ENCODE data around the gene EXOC5. TPM values are rescaled to one million over a fixed set of nuclear protein-coding genes. Genes with fewer than 3 reads are reported as not detected.

The EXOC5 gene
- total RNA-seq, 4 donors from 2014 or later, result 54.9 to 81.6 (median 68.5) TPM

- Histone ChIP-seq H3K9me3 (no peaks in the 10 kb centered on the region), H3K36me3 (peaks cover 0 to 54% of the 10 kb centered on the region in 2 donors), H3K4me1 (no peaks in the 10 kb centered on the region), H3K27ac (no peak overlapping the region), H3K27me3 (no peaks in the 10 kb centered on the region), H3K4me3 (no peak overlapping the region)
- ATAC-seq, result no peak
- WGBS, 2 donors (ENCODE audit: low coverage in 1 of 2), result 84 to 100% methylated on average over 2 of the region's 2 CpGs
- TF ChIP-seq CTCF (IDR thresholded peaks at IDR 0.05) (no peak), POLR2A (IDR thresholded peaks at IDR 0.05) (no peak), EP300 (IDR thresholded peaks at IDR 0.05) (no peak), POLR2AphosphoS5 (IDR thresholded peaks at IDR 0.05) (no peak)
These were observed 41.6 kb downstream of the EXOC5 start for GRCh38 chr14:57227083-57227482.

- 89 to 90% methylated on average over 3 of the region's 3 CpGs for WGBS, 2 donors (ENCODE audit: low coverage in 1 of 2)
- TF ChIP-seq POLR2A (IDR thresholded peaks at IDR 0.05), result no peak
- no peak for TF ChIP-seq POLR2AphosphoS5 (IDR thresholded peaks at IDR 0.05)
These were observed 46.8 kb downstream of the EXOC5 start for GRCh38 chr14:57221931-57222330.

GRCh38 chr14:57212919-57213318, 55.8 kb downstream of the EXOC5 start:
- Histone ChIP-seq H3K4me3 (no peak overlapping the region), H3K27me3 (no peaks in the 10 kb centered on the region), H3K36me3 (peaks cover 0 to 80% of the 10 kb centered on the region in 2 donors), H3K9me3 (no peaks in the 10 kb centered on the region), H3K4me1 (no peaks in the 10 kb centered on the region), H3K27ac (no peak overlapping the region)
- no peak for ATAC-seq
- 100% methylated on average over 2 of the region's 2 CpGs; no CpG with 5 or more reads in 1 of the 2 donors for WGBS, 2 donors (ENCODE audit: low coverage in 1 of 2)
- TF ChIP-seq POLR2A (IDR thresholded peaks at IDR 0.05), result no peak
- no peak for TF ChIP-seq CTCF (IDR thresholded peaks at IDR 0.05)
- TF ChIP-seq EP300 (IDR thresholded peaks at IDR 0.05), result no peak
- TF ChIP-seq POLR2AphosphoS5 (IDR thresholded peaks at IDR 0.05), result no peak

More at GRCh38 chr14:57221931-57222330, 46.8 kb downstream of the EXOC5 start:
- Histone ChIP-seq H3K4me1 (no peaks in the 10 kb centered on the region), H3K27ac (no peak overlapping the region), H3K9me3 (no peaks in the 10 kb centered on the region), H3K4me3 (no peak overlapping the region), H3K36me3 (peaks cover 0 to 54% of the 10 kb centered on the region in 2 donors), H3K27me3 (no peaks in the 10 kb centered on the region)
- no peak for ATAC-seq

- peaks cover 5 to 77% of the 10 kb centered on the region in 2 donors for H3K36me3 ChIP-seq
- H3K9me3 ChIP-seq, result no peaks in the 10 kb centered on the region
- H3K4me1 ChIP-seq, result no peaks in the 10 kb centered on the region
- TF ChIP-seq CTCF (IDR thresholded peaks at IDR 0.05) (no peak), POLR2AphosphoS5 (IDR thresholded peaks at IDR 0.05) (no peak), POLR2A (IDR thresholded peaks at IDR 0.05) (no peak), EP300 (IDR thresholded peaks at IDR 0.05) (no peak)
- no peak for ATAC-seq
- H3K27me3 ChIP-seq, result no peaks in the 10 kb centered on the region
- no peak overlapping the region for H3K27ac ChIP-seq
- 63 to 74% methylated on average over 4 of the region's 4 CpGs for WGBS, 2 donors (ENCODE audit: low coverage in 1 of 2)
- no peak overlapping the region for H3K4me3 ChIP-seq
These were observed 59.1 kb downstream of the EXOC5 start for GRCh38 chr14:57209561-57209960.

- WGBS, 2 donors (ENCODE audit: low coverage in 1 of 2), result 92 to 99% methylated on average over 5 of the region's 5 CpGs
- H3K9me3 ChIP-seq, result no peaks in the 10 kb centered on the region
- H3K27me3 ChIP-seq, result no peaks in the 10 kb centered on the region
- ATAC-seq, result no peak
- H3K27ac ChIP-seq, result no peak overlapping the region
- no peaks in the 10 kb centered on the region for H3K4me1 ChIP-seq
- TF ChIP-seq CTCF (IDR thresholded peaks at IDR 0.05) (no peak), POLR2AphosphoS5 (IDR thresholded peaks at IDR 0.05) (no peak)
- peaks cover 5 to 41% of the 10 kb centered on the region in 2 donors for H3K36me3 ChIP-seq
- H3K4me3 ChIP-seq, result no peak overlapping the region
These were observed 62.8 kb downstream of the EXOC5 start for GRCh38 chr14:57205938-57206337.

Data from gastroesophageal sphincter (tissue), 4 donors.